HG03064 (cell line): ENCODE data around the gene HSD17B4.
"Not testable (repeated sequence)": the region's sequence is repeated elsewhere in the genome, so short reads cannot be mapped to it uniquely, and the experiment has no call there.

ENCODE experiments used
- ATAC-seq: cut with Tn5 transposase; IDR thresholded peaks from one replicate; pipeline ENCODE4 v1.9.1; 2021; ENCODE audit warnings: low read depth; ENCODE audit not compliant: unreplicated experiment

Gene HSD17B4

GRCh38 chr5:119452373-119453039 is at the start of gene HSD17B4:
TSS of gene HSD17B4 (plus strand) at chr5:119452497. CDS start at chr5:119452576, 79 bp downstream.
- peak; percentile 95 for ATAC-seq

GRCh38 chr5:119402555-119402954 is 49.7 kb upstream of the HSD17B4 start:
- ATAC-seq = no peak

GRCh38 chr5:119404033-119404432 is 48.3 kb upstream of the HSD17B4 start:
- ATAC-seq = no peak

- no peak for ATAC-seq
Measured at GRCh38 chr5:119405419-119405818, 46.9 kb upstream of the HSD17B4 start.

- no peak for ATAC-seq
Measured at GRCh38 chr5:119406551-119407110, 45.7 kb upstream of the HSD17B4 start.

GRCh38 chr5:119409235-119409815 is 43.0 kb upstream of the HSD17B4 start:
- no peak for ATAC-seq

GRCh38 chr5:119410448-119411159 is 41.7 kb upstream of the HSD17B4 start:
- no peak for ATAC-seq

- peak; percentile 64 for ATAC-seq
Measured at GRCh38 chr5:119411361-119412278, 40.7 kb upstream of the HSD17B4 start.

GRCh38 chr5:119412279-119413227 is 39.7 kb upstream of the HSD17B4 start:
- ATAC-seq = no peak

GRCh38 chr5:119414124-119414734 is 38.1 kb upstream of the HSD17B4 start:
- not testable (repeated sequence) for ATAC-seq

GRCh38 chr5:119417891-119418605 is 34.2 kb upstream of the HSD17B4 start:
- ATAC-seq = no peak

GRCh38 chr5:119418606-119419100 is 33.6 kb upstream of the HSD17B4 start:
- ATAC-seq = peak; percentile 63

GRCh38 chr5:119420169-119420568 is 32.1 kb upstream of the HSD17B4 start:
- ATAC-seq = no peak

GRCh38 chr5:119426057-119426456 is 26.2 kb upstream of the HSD17B4 start:
- ATAC-seq = no peak

GRCh38 chr5:119427060-119427459 is 25.2 kb upstream of the HSD17B4 start:
- ATAC-seq = no peak

- not testable (repeated sequence) for ATAC-seq
Measured at GRCh38 chr5:119427596-119427995, 24.7 kb upstream of the HSD17B4 start.

GRCh38 chr5:119428166-119428565 is 24.1 kb upstream of the HSD17B4 start:
- ATAC-seq = not testable (repeated sequence)

- not testable (repeated sequence) for ATAC-seq
Measured at GRCh38 chr5:119428574-119428973, 23.7 kb upstream of the HSD17B4 start.
